Prostate gland (tissue), 2 donors: ENCODE measurements around the gene PIK3C2A. TPM values are rescaled to one million over a fixed set of nuclear protein-coding genes. Genes with fewer than 3 reads are reported as not detected.

Experiments
- DNase-seq: peaks from one replicate; pipeline ENCODE4 v3.0.0-alpha.2; 2019; ENCODE audit warnings: low spot score
- H3K27ac ChIP-seq, 2 donors: fragments of 200-600 bp; sonication (generic); 2 replicates each; pipeline ENCODE4 v1.5.1; 2017 to 2019
- H3K27me3 ChIP-seq: fragments of 200-600 bp; sonication (generic); replicated peaks from 2 replicates; pipeline ENCODE4 v1.5.1; 2019; ENCODE audit not compliant: insufficient read depth
- H3K36me3 ChIP-seq, 2 donors: fragments of 200-600 bp; sonication (generic); 1 replicate in 1 of 2; 2 replicates in 1 of 2; pipeline versions ENCODE4 v1.5.1 to v1.8.1; 2017 to 2019
- H3K4me1 ChIP-seq: fragments of 200-600 bp; sonication (generic); replicated peaks from 2 replicates; pipeline ENCODE4 v1.5.1; 2019
- H3K4me3 ChIP-seq, 2 donors: fragments of 200-600 bp; sonication (generic); 2 replicates each; pipeline ENCODE4 v1.5.1; 2017 to 2019
- H3K9me3 ChIP-seq: fragments of 200-600 bp; sonication (generic); 2 replicates; pipeline ENCODE4 v1.5.1; 2017
- CTCF ChIP-seq, 4 experiments: fragments of 200-600 bp in 2 of 4; fragments of 450-650 bp in 2 of 4; sonication (generic) in 2 of 4; IDR thresholded peaks; 1 replicate in 3 of 4; 2 replicates in 1 of 4; pipeline ENCODE4 v1.5.1; 2016 to 2019; ENCODE audit warnings: antibody characterized with exemption in 4 of 4, mild to moderate bottlenecking in 2 of 4, moderate library complexity in 2 of 4
- POLR2A ChIP-seq: fragments of 450-650 bp; IDR thresholded peaks from one replicate; pipeline ENCODE4 v1.6.1; 2016; ENCODE audit warnings: antibody characterized with exemption, mild to moderate bottlenecking
- POLR2AphosphoS5 ChIP-seq: sonication (generic); formaldehyde crosslinking; IDR thresholded peaks from one replicate; pipeline ENCODE4 v1.6.1; 2017; ENCODE audit warnings: antibody characterized with exemption
- WGBS: methylation state at CpG from one replicate; pipeline ENCODE4 v1.1.5; 2018; 5-methylcytosine and 5-hydroxymethylcytosine counted together
- intact Hi-C: fragments of 100-400 bp; cut with DNase I; formaldehyde crosslinking; loops from one replicate; pipeline ENCODE4 v1.14.2; 2022
- total RNA-seq, 2 donors: library from RNA; depleted of rRNA; stranded (reverse); fragments of >200 nt; gene quantifications; one replicate each; pipeline ENCODE4 v1.1.0, GENCODE V29; 2016

PIK3C2A gene
- total RNA-seq, 2 donors from 2014 or later, result 66.0 to 90.0 TPM

GRCh38 chr11:17162376-17162775, 45.4 kb downstream of the PIK3C2A start:
- no peak overlapping the region for H3K4me3 ChIP-seq

GRCh38 chr11:17161515-17161914, 46.3 kb downstream of the PIK3C2A start:
- Histone ChIP-seq H3K27me3 (no peaks in the 10 kb centered on the region), H3K27ac (no peak overlapping the region), H3K4me3 (no peak overlapping the region), H3K4me1 (peaks cover 3% of the 10 kb centered on the region), H3K36me3 (no peaks in the 10 kb centered on the region), H3K9me3 (no peaks in the 10 kb centered on the region)
- 89% methylated on average over 1 of the region's 1 CpG for WGBS
- no peak for DNase-seq
- intact Hi-C loops, result no loop called here
- TF ChIP-seq POLR2A (no peak), CTCF (IDR thresholded peaks at IDR 0.05) (no peak), POLR2AphosphoS5 (no peak)

More at GRCh38 chr11:17162376-17162775, 45.4 kb downstream of the PIK3C2A start:
- Histone ChIP-seq H3K9me3 (no peaks in the 10 kb centered on the region), H3K4me1 (peaks cover 3% of the 10 kb centered on the region), H3K27me3 (no peaks in the 10 kb centered on the region), H3K36me3 (no peaks in the 10 kb centered on the region), H3K27ac (no peak overlapping the region)
- WGBS, result 73% methylated on average over 2 of the region's 2 CpGs
- no peak for DNase-seq
- intact Hi-C loops, result no loop called here
- TF ChIP-seq POLR2A (no peak), POLR2AphosphoS5 (no peak), CTCF (IDR thresholded peaks at IDR 0.05) (no peak)

GRCh38 chr11:17159441-17159840, 48.3 kb downstream of the PIK3C2A start:
- Histone ChIP-seq H3K9me3 (no peaks in the 10 kb centered on the region), H3K27ac (no peak overlapping the region), H3K36me3 (no peaks in the 10 kb centered on the region), H3K4me1 (no peaks in the 10 kb centered on the region), H3K4me3 (no peak overlapping the region), H3K27me3 (no peaks in the 10 kb centered on the region)
- DNase-seq, result no peak
- intact Hi-C loops, result no loop called here
- TF ChIP-seq POLR2A (no peak), POLR2AphosphoS5 (no peak), CTCF (IDR thresholded peaks at IDR 0.05) (no peak)
- WGBS, result 76% methylated on average over 3 of the region's 3 CpGs

Other genes starting within 250 kb of the PIK3C2A start
- gene PLEKHA7, start 193.6 kb downstream of the PIK3C2A start, total RNA-seq, result 10 to 100 TPM; 14.6 to 38.3 TPM
- gene RPS13, start 130.3 kb downstream of the PIK3C2A start, total RNA-seq, result 1,000 to 10,000 TPM in 1 of 2 donors, 100 to 1,000 TPM in 1; 882 to 1,308 TPM
- gene NUCB2, start 68.8 kb upstream of the PIK3C2A start, total RNA-seq, result 100 to 1,000 TPM in 1 of 2 donors, 10 to 100 TPM in 1; 39.2 to 110 TPM
- gene NCR3LG1, start 143.8 kb upstream of the PIK3C2A start, total RNA-seq, result 1 to 10 TPM in 1 of 2 donors, under 1 TPM in 1; 0.41 to 5.9 TPM
- gene KCNJ11, start 180.7 kb upstream of the PIK3C2A start, total RNA-seq, result 10 to 100 TPM in 1 of 2 donors, 1 to 10 TPM in 1; 5.5 to 10.3 TPM